NK-92 (cell line): ENCODE measurements around the gene TMEM63A.
"Not testable (repeated sequence)": the region's sequence is repeated elsewhere in the genome, so short reads cannot be mapped to it uniquely, and the experiment has no call there.

Experiments
- DNase-seq: peaks from one replicate; lab custom pipeline; 2025; ENCODE audit not compliant: unreplicated experiment; lab: John Stamatoyannopoulos, UW

TMEM63A gene

GRCh38 chr1:225908773-225909172 lies 26.6 kb upstream of the TMEM63A start:
- DNase-seq = no peak

GRCh38 chr1:225908013-225908640 lies 25.9 kb upstream of the TMEM63A start:
- no peak for DNase-seq

DNA sequence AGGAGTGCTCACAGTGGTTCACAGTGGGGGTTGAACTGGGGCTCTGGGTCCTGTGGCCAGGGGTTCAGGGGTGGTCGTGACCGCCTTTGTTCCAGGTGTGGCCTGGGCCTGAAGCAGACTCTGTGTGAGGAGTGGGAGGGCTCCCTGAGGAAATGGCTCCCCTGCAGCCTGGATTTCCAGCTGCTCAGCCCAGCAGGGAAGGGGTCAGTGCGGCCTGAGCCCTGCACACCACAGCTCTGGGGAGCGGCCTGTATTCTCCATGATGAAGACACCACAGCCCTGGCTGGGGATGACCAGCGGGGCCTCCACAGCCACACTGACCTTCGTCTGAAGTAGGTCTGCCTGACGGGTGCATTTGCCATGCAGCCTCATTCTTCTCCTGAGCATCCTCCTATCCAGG lies 25.2 kb upstream of the TMEM63A start:
- DNase-seq = no peak

GRCh38 chr1:225906467-225906866 lies 24.3 kb upstream of the TMEM63A start:
- DNase-seq = no peak

- no peak for DNase-seq
Measured at GRCh38 chr1:225903623-225904022, 21.4 kb upstream of the TMEM63A start.

DNA sequence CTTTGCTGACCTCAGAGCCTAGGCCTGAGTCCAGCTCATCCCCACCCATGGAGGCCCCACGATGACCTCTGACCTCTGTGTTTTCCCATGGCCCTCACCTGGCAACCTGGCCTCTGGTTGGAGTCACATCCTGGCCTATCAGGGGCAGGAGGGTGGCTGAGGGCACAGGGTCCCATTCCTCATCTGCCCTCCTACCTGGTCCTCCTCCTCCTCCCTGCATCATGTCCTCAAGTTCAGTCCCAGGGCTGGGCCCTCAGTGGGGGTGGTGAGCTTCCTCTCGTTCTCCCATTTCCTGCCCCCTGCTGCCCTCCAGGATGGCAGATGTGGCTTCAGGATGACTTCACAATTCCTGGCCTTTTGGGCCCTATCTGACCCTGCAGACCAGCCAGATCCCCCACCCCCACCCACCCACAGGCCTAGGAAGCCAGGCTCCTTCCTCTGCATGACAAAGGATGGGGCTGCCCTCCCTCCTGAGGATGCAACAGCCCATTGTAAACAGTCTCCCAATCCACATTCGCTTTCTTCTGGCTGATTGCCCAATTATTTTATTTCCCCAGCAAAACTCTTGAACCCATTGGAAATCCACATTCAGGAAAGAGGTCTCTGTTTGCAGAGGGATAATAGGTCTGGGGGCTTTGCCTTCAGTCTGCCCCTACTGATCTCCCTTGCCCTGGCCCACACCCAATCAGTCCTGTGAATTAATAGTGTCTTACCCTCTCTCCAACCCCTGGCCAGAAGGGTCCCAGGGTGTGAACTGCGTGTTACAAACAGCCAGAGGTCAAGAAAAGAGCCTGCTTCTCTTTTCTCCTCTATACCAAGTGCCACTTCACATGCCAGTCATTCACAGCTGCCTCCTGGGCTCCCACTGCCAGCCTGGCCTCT lies 17.1 kb upstream of the TMEM63A start:
- DNase-seq = no peak

DNA sequence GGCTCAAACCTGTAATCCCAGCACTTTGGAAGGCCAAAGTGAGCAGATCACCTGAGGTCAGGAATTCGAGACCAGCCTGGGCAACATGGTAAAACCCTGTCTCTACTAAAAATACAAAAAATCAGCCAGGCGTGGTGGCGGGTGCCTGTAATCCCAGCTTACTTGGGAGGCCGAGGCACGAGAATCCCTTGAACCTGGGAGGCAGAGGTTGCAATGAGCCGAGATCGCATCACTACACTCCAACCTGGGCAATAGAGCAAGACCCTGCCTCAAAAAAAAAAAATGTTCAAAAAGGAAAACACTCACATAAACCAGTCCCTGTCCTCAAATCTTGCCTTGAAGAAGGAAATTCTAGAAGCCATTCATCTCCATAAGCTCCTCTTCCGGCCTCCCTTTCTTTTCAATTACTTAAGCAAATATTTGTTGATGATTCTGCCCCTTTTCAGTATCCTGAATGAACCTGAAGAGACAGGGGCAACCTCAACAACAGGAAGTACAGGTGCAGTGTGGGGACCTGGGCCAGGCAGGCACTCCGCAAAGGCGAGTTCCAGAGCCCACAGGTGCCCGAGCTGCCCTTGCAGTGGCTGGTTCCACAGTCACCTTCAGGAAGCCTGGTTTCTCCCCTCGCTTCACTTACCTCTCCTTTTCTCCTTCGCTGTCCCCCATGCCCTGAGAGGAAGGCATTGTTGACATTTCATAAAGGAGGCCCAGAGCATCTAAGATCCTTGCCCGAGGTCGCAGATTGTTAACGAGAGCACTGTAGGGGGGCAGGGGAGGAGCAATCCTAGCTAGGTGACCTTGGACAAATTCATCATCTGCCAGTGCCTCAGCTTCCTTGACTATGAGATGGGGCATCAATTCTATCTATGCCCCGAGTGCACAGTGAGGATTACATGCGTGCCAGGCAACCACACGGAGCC lies 15.7 kb upstream of the TMEM63A start:
- DNase-seq = no peak

- no peak for DNase-seq
Measured at GRCh38 chr1:225896937-225897549, 14.9 kb upstream of the TMEM63A start.

DNA sequence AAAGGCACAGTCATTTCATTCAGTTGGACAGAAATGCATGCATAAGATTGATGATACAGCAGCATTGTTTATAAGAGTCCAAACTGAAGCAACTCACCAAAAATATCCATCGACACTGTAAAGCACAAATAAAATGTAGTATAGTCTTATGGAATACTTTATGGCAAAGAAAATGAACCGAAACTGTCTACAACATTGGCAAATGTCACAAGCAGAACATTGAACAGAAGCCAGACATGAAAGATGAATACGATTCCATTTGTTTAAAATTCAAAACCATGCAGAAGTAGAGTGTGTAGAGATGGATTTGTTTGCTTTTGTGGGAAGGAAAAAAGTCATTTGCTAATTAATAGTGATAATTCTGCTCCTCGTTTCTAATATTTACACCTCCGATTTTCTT lies 14.3 kb upstream of the TMEM63A start:
- no peak for DNase-seq

GRCh38 chr1:225892307-225892706 lies 10.1 kb upstream of the TMEM63A start:
- DNase-seq = no peak

DNA sequence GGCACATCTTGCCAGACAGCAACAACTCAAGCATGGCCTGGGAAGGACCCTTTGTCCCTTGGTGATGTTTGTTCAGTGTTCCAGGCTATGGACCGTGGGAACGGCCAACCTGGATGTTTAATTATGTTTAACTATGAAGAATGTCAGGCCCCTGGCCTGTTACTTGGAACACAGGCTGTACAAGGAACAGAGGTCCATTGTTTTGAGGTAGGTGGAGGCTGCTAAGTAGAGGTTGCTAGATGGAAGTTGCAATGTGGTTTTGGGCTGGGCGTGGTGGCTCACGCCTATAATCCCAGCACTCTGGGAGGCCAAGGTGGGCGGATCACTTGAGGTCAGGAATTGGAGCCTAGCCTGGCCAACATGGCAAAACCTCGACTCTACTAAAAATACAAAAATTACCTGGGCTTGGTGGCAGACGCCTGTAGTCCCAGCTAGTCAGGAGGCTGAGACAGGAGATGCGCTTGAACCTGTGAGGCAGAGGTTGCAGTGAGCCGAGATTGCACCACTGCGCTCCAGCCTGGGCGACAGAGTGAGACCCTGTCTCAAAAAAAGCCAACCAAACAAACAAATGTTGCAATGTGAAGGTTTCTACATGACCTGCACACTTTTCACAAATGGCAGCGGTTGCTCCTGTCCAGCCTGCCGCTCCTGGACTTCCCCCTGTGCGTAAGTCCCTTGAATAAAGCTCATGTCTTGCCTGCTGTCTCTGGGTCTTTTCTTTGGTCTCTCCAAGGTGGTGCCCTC lies 9.2 kb upstream of the TMEM63A start:
- DNase-seq = no peak

- no peak for DNase-seq
Measured at GRCh38 chr1:225890346-225891228, 8.4 kb upstream of the TMEM63A start.

- DNase-seq = no peak
Measured at GRCh38 chr1:225889743-225890142, 7.6 kb upstream of the TMEM63A start.

GRCh38 chr1:225888898-225889601 lies 6.9 kb upstream of the TMEM63A start, which contains the start of gene LEFTY1:
Gene LEFTY1, minus strand, starts transcription at chr1:225889146. Its CDS starts 80 bp downstream, at chr1:225889066.
- DNase-seq = no peak

DNA sequence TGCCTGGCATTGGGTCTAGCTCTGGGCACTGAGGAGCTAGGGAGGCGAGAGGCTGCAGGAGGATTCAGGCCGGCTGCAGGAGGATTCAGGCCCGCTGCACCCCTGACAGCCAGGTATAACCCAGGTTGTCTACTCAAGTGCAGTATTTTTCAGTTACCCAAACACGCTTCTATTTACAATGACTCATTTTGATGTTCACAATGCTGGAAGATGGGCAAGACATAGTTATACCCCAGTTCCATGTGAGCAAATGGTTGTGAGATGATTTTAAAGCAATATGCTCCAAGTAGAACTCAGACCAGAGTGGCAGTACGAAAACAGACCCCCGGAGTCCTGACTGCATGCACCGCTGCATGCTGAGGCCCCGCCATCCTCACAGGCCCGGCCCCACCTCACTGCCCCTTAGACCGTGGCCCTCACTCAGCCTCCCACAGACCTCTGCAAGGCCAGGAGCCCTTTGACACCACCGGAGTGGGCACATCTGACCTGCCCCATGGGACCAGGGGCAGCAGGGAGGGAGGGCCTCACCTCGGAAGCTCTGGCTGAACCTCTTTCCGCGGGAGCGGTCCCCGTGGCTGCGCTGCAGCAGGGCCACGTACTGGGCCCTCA lies 6.2 kb upstream of the TMEM63A start:
- DNase-seq = no peak

DNA sequence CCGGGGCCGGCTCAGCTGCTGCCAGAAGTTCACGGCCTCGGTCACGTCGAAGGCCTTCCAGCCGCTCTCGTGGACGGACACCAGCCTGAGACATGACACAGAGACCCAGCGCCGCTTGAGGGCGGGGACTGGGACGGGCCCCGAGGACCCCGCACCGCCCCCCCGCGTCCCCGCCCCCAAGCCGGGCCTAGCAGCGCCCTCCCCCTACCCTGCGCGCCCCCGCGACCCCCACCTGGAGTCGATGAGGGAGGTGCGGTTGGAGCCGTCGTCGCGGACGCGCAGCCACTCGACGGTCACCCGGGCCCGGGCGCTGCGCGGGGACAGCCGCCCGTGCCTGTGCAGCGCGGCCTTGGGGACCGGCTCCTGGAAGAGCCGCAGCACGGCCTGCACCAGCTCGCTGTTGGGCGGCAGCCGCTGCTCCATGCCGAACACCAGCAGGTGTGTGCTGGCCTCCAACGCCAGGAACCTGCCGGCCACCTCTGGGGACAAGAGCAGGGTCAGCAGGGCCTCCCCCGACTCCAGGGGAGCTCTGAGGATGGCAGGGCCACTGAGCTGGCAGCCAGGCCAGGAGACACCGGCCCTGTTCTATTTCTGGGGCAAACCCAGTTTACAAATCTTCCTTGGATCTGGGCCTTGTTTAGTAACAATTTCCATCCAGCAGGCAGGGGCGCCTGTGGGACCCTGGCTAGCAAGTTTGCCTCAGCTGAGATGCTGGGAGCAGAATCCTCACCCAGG lies 5.5 kb upstream of the TMEM63A start:
- DNase-seq = not testable (repeated sequence)

GRCh38 chr1:225887030-225887314 lies 4.8 kb upstream of the TMEM63A start:
- DNase-seq = no peak
